Activated CD8-positive, alpha-beta T cell treated with anti-CD3 and anti-CD28 coated beads for 36 hours (primary cell): ENCODE results near the gene SYK. TPM values are rescaled to one million over a fixed set of nuclear protein-coding genes. Genes with fewer than 3 reads are reported as not detected.
"Not testable (repeated sequence)": the region's sequence is repeated elsewhere in the genome, so short reads cannot be mapped to it uniquely, and the experiment has no call there.

Experiments
- ATAC-seq: fragments of 200-7000 bp; cut with Tn5 transposase; one replicate; pipeline ENCODE4 v1.10.0; 2021; ENCODE audit warnings: mild to moderate bottlenecking, moderate library complexity
- CTCF ChIA-PET: fragments of 350-600 bp; sonication (Branson Sonifier 250); formaldehyde crosslinking; loops from one replicate; lab custom pipeline; 2021; ENCODE audit warnings: antibody characterized with exemption; lab: Charles Lee
- POLR2A ChIA-PET: fragments of 350-600 bp; sonication (Branson Sonifier 250); formaldehyde crosslinking; loops from one replicate; lab custom pipeline; 2021; ENCODE audit warnings: antibody characterized with exemption; lab: Charles Lee
- DNase-seq: peaks from one replicate; pipeline ENCODE4 v3.0.0-alpha.2; 2020
- H3K27ac Mint-ChIP-seq: one replicate; pipeline ENCODE4 v1.8.0; 2021; ENCODE audit warnings: mild to moderate bottlenecking, mixed read lengths
- H3K27me3 Mint-ChIP-seq: one replicate; pipeline ENCODE4 v1.8.0; 2021; ENCODE audit warnings: mixed read lengths
- H3K36me3 Mint-ChIP-seq: one replicate; pipeline ENCODE4 v1.8.0; 2021; ENCODE audit warnings: low read depth, mixed read lengths
- H3K4me1 Mint-ChIP-seq: one replicate; pipeline ENCODE4 v1.8.0; 2021; ENCODE audit warnings: low read depth, mixed read lengths
- H3K4me3 Mint-ChIP-seq: one replicate; pipeline ENCODE4 v1.8.0; 2021; ENCODE audit warnings: mild to moderate bottlenecking, moderate library complexity, mixed read lengths
- H3K9me3 Mint-ChIP-seq: one replicate; pipeline ENCODE4 v1.8.0; 2021; ENCODE audit warnings: mixed read lengths
- CTCF ChIP-seq: fragments of 200-600 bp; IDR thresholded peaks from one replicate; pipeline ENCODE4 v1.8.0; 2022; ENCODE audit warnings: antibody characterized with exemption, mild to moderate bottlenecking
- intact Hi-C: fragments of 100-400 bp; cut with micrococcal nuclease; formaldehyde crosslinking; loops from one replicate; pipeline ENCODE4 v1.10.0; 2022
- total RNA-seq, 2 experiments: library from RNA; stranded (reverse); gene quantifications; one replicate each; pipeline ENCODE4 v1.2.3, GENCODE V29; 2021

The SYK gene
- total RNA-seq, 2 experiments from 2014 or later, result 0.20 to 0.56 TPM

GRCh38 chr9:90815183-90815943 lies 13.7 kb downstream of the SYK start:
- no peak overlapping the region for H3K4me3 Mint-ChIP-seq
- H3K27ac Mint-ChIP-seq, result peak overlapping the region; percentile 64
- peaks cover 2% of the 10 kb centered on the region for H3K27me3 Mint-ChIP-seq
- H3K9me3 Mint-ChIP-seq, result peaks cover 3% of the 10 kb centered on the region
- DNase-seq, result peak; percentile 26
- TF ChIP-seq CTCF, result no peak
- CTCF ChIA-PET, result interaction anchor here (1.4 to 1.6 kb wide), 2 partner anchors 12 to 55 kb away, joined by 3 to 6 read pairs; no protein-coding TSS in a partner anchor
- intact Hi-C loops, result no loop called here
- POLR2A ChIA-PET, result interaction anchor here (1.2 kb wide), 1 partner anchor 8 kb away, joined by 3 read pairs; no protein-coding TSS in a partner anchor
- H3K36me3 Mint-ChIP-seq, result no peaks in the 10 kb centered on the region
- H3K4me1 Mint-ChIP-seq, result peaks cover 16% of the 10 kb centered on the region
- no peak for ATAC-seq

- Mint-ChIP-seq H3K27ac (no peak overlapping the region), H3K36me3 (no peaks in the 10 kb centered on the region), H3K4me1 (peaks cover 16% of the 10 kb centered on the region), H3K4me3 (no peak overlapping the region), H3K9me3 (peaks cover 3% of the 10 kb centered on the region), H3K27me3 (peaks cover 2% of the 10 kb centered on the region)
- ChIA-PET POLR2A (interaction anchor here (1.2 kb wide), 1 partner anchor 9 kb away, joined by 3 read pairs; no protein-coding TSS in a partner anchor), CTCF (interaction anchor here (1.4 to 1.6 kb wide), 2 partner anchors 12 to 54 kb away, joined by 3 to 6 read pairs; no protein-coding TSS in a partner anchor)
- ATAC-seq (no peak), DNase-seq (no peak)
- intact Hi-C loops, result no loop called here
- TF ChIP-seq CTCF, result no peak
Measured at GRCh38 chr9:90815944-90816357, 14.3 kb downstream of the SYK start.

GRCh38 chr9:90816690-90817089 lies 15.1 kb downstream of the SYK start:
- intact Hi-C loops, result no loop called here
- no peak for DNase-seq
- CTCF ChIA-PET, result interaction anchor here (1.4 kb wide), 1 partner anchor 54 kb away, joined by 6 read pairs; no protein-coding TSS in a partner anchor
- no peak for TF ChIP-seq CTCF
- Mint-ChIP-seq H3K4me1 (peaks cover 16% of the 10 kb centered on the region), H3K36me3 (no peaks in the 10 kb centered on the region), H3K27ac (no peak overlapping the region), H3K4me3 (no peak overlapping the region), H3K27me3 (peaks cover 5% of the 10 kb centered on the region), H3K9me3 (peaks cover 3% of the 10 kb centered on the region)
- POLR2A ChIA-PET, result interaction anchor here (0.8 to 1.2 kb wide), 2 partner anchors 10 to 687 kb away, joined by 3 read pairs; no protein-coding TSS in a partner anchor
- ATAC-seq, result no peak

DNA sequence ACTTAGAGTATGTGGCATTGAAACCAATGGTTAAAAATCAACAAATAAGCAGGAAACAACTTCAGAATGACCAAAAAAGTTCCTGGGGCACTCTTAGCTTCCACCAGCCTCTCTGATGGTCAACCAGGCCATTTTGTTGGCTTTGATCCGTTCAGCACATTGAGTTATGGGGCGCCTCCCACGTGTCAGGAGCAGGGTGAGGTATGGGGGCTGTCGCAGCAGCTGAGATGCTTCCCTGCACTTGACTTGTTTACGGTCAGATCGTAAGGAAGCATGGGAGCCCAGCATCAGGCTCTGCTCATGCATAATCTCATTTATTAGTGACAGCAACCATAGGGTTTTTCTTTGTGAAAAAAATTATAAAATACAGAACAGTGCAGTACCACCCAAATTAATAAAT lies 16.7 kb downstream of the SYK start:
- ATAC-seq, result no peak
- H3K27ac Mint-ChIP-seq, result no peak overlapping the region
- peaks cover 3% of the 10 kb centered on the region for H3K9me3 Mint-ChIP-seq
- CTCF ChIA-PET, result no interaction called here
- H3K27me3 Mint-ChIP-seq, result peaks cover 5% of the 10 kb centered on the region
- DNase-seq, result no peak
- H3K36me3 Mint-ChIP-seq, result no peaks in the 10 kb centered on the region
- no peak for TF ChIP-seq CTCF
- no peak overlapping the region for H3K4me3 Mint-ChIP-seq
- H3K4me1 Mint-ChIP-seq, result peaks cover 16% of the 10 kb centered on the region
- intact Hi-C loops, result no loop called here
- POLR2A ChIA-PET, result interaction anchor here (0.7 kb wide), 1 partner anchor 1089 kb away, joined by 4 read pairs; no protein-coding TSS in a partner anchor

DNA sequence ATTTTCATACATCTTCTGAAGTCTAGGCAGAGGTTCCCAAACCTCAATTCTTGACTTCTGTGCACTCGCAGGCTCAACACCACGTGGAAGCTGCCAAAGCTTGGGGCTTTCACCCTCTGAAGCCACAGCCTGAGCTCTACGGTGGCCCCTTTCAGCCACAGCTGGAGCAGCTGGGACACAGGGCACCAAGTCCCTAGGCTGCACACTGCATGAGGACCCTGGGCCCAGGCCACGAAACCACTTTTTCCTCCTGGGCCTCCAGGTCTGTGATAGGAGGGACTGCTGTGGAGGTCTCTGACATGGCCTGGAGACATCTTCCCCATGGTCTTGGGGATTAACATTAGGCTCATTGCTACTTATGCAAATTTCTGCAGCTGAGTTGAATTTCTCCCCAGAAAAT lies 18.8 kb downstream of the SYK start:
- H3K27me3 Mint-ChIP-seq, H3K4me1 Mint-ChIP-seq, CTCF ChIA-PET, H3K27ac Mint-ChIP-seq, H3K4me3 Mint-ChIP-seq, DNase-seq, intact Hi-C loops, POLR2A ChIA-PET, ATAC-seq, H3K9me3 Mint-ChIP-seq, H3K36me3 Mint-ChIP-seq: not testable (repeated sequence)

DNA sequence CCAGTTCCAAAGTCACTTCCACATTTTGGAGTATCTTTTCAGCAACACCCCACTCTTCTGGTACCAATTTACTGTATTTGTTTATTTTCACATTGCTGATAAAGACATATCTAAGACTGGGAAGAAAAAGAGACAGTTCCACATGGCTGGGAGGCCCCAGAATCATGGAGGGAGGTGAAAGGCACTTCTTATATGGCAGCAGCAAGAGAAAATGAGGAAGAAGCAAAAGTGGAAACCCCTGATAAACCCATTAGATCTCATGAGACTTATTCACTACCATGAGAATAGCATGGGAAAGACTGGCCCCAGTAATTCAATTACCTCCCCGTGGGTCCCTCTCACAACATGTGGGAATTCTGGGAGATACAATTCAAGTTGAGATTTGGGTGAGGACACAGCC lies 19.6 kb downstream of the SYK start:
- DNase-seq, H3K9me3 Mint-ChIP-seq, intact Hi-C loops, H3K27me3 Mint-ChIP-seq, H3K4me3 Mint-ChIP-seq, H3K27ac Mint-ChIP-seq, H3K36me3 Mint-ChIP-seq, CTCF ChIA-PET, POLR2A ChIA-PET, ATAC-seq, H3K4me1 Mint-ChIP-seq: not testable (repeated sequence)
